HG03457 (cell line): ENCODE measurements around the gene GPR153.

Source experiments
- ATAC-seq: cut with Tn5 transposase; IDR thresholded peaks from one replicate; pipeline ENCODE4 v1.9.1; 2021; ENCODE audit warnings: moderate number of reproducible peaks; ENCODE audit not compliant: unreplicated experiment

The GPR153 gene

GRCh38 chr1:6206520-6206855 lies 54.4 kb downstream of the GPR153 start:
- ATAC-seq: no peak

DNA sequence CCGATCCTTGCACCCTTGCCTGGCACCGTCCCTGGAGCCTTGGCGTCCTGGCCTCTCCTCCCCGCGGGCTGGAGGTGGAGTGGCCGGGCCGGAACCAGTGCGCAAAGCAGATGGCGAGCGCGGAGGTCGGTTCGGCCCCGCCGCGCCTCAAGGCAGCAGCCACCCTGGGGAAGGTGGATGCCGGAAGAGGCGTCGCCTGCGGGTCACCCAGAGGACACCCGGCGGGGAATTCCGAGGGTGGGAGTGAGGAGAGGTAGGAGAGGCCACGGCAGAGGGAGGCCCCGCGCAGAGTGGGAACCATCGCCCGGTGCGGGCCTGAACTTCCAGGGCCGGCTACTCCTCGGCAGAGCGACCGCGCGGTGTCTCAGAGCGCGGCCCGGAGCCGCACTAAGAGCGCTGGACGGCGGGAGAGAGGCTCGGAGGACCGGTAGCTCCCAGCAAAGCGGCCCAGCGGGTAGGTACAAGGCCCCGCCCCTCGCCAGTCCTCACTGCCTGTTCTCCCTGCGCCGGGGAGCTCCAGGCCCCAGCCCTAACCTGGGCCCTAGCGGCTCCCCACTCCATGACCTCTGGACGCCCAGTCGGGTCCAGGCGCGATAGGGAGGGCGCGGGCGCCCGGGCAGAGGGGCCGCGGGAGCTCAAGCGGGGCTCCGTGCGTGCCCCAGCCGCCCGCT lies 54.9 kb downstream of the GPR153 start, which contains the start of gene RNF207:
TSS of gene RNF207 (plus strand) at position 271 of the 671 bp plus-strand sequence. CDS start 417 bp downstream, outside the sequence.
- ATAC-seq: no peak

DNA sequence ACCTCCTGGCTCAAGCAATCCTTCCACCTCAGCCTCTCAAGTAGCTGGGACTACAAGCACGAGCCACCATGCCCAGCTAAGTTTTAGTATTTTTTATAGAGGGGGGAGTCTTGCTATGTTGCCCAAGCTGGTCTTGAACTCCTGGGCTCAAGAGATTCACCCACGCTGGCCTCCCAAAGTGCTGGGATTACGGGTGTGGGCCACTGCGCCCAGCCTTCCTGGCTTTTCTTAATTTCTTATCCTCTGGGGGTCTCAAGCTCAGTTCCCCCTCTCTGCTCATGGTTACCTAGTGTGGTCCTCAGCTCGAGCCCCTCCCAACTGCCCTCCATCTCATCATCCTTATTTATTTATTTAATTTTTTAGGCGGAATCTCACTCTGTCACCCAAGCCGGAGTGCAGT lies 58.6 kb downstream of the GPR153 start:
- no peak for ATAC-seq

GRCh38 chr1:6200188-6200809 lies 60.6 kb downstream of the GPR153 start:
- ATAC-seq: no peak

GRCh38 chr1:6199298-6200187 lies 61.4 kb downstream of the GPR153 start, which contains the start of gene RPL22:
Gene RPL22, minus strand, starts transcription at chr1:6199595. Its CDS starts 22 bp downstream, at chr1:6199573.
- ATAC-seq: peak; percentile 86

DNA sequence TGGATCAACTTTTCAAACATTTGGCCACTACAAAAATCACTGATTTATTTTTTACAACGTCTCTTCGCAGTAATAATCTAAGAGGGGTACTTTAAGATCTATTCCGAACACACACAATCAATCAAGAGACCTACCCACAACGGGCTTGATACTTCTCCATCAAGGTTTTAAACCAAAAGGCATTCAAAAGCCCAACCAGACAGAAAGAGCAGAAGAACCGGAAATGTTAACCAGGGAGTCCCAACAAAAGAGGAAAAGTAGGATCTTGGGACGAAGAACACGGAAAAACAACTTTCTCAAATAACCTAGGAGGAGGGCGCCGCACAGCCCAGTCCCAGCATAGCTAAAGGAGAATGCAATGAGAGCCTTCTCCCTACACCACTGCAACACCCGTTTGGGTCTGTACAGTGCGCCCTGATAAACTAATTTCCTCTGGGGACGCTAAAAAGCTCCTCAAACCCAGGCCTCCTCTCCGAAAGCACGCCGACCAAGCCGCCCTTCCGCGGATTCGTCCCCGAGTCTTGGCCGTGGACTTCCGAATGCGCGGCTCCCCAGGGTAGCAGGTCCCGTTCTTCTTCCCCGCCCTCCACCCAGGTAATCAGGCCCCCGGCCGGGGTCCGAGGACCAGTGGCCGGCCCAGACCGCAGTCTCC lies 62.1 kb downstream of the GPR153 start:
- ATAC-seq: peak; percentile 12

- ATAC-seq: no peak
These were observed 63.0 kb downstream of the GPR153 start for GRCh38 chr1:6197746-6198427.
